ENCODE data around the gene AHSP.
"Not testable (repeated sequence)": the region's sequence is repeated elsewhere in the genome, so short reads cannot be mapped to it uniquely, and the experiment has no call there.

AHSP gene

GRCh38 chr16:31502981-31503380 is 24.7 kb upstream of the AHSP start:
- Histone ChIP-seq H3K4me1 (ENCODE audit: control insufficient read depth in 1 of 2, insufficient read depth in 1 of 2, low read depth in 1 of 2, low read length in 1 of 2) (peaks cover 10 to 11% of the 10 kb centered on the region in 2 experiments), H3K36me3 (peaks cover 26% of the 10 kb centered on the region), H3K27ac (no peak overlapping the region), H3K27me3 (no peaks in the 10 kb centered on the region), H3K4me3 (ENCODE audit: low read depth in 1 of 2, low read length in 1 of 2) (no peak overlapping the region), H3K9me3 (no peaks in the 10 kb centered on the region)
- TF ChIP-seq CTCF (IDR thresholded peaks at IDR 0.05) = no peak

DNA sequence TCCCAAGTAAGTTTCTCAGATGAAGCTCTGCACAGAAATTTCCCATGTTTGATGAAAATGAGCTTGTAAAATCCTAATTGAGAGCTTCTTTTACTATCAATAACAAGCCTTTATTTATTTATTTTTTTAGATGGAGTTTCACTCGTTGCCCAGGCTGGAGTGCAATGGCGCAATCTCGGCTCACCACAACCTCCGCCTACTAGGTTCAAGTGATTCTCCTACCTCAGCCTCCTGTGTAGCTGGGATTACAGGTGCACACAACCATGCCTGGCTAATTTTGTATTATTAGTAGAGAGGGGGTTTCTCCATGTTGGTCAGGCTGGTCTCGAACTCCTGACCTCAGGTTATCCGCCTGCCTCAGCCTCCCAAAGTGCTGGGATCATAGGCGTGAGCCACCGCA is 24.1 kb upstream of the AHSP start:
- not testable (repeated sequence) for H3K27me3 ChIP-seq; H3K4me3 ChIP-seq (ENCODE audit: low read depth in 1 of 2, low read length in 1 of 2); H3K27ac ChIP-seq; H3K9me3 ChIP-seq
- Histone ChIP-seq H3K4me1 (ENCODE audit: control insufficient read depth in 1 of 2, insufficient read depth in 1 of 2, low read depth in 1 of 2, low read length in 1 of 2) (peaks cover 10 to 13% of the 10 kb centered on the region in 2 experiments), H3K36me3 (peaks cover 20% of the 10 kb centered on the region)

- no peak for TF ChIP-seq CTCF (IDR thresholded peaks at IDR 0.05)
- peaks cover 14% of the 10 kb centered on the region for H3K36me3 ChIP-seq
These were observed 23.5 kb upstream of the AHSP start for GRCh38 chr16:31504159-31504558.

GRCh38 chr16:31505483-31505882 is 22.2 kb upstream of the AHSP start:
- Histone ChIP-seq H3K9me3 (no peaks in the 10 kb centered on the region), H3K36me3 (peaks cover 2% of the 10 kb centered on the region), H3K4me3 (ENCODE audit: low read depth in 1 of 2, low read length in 1 of 2) (no peak overlapping the region), H3K27me3 (no peaks in the 10 kb centered on the region), H3K27ac (no peak overlapping the region), H3K4me1 (ENCODE audit: control insufficient read depth in 1 of 2, insufficient read depth in 1 of 2, low read depth in 1 of 2, low read length in 1 of 2) (peaks cover 15 to 20% of the 10 kb centered on the region in 2 experiments)
- no peak for TF ChIP-seq CTCF (IDR thresholded peaks at IDR 0.05)

More at GRCh38 chr16:31504159-31504558, 23.5 kb upstream of the AHSP start:
- Histone ChIP-seq H3K4me3 (ENCODE audit: low read depth in 1 of 2, low read length in 1 of 2) (no peak overlapping the region), H3K27me3 (no peaks in the 10 kb centered on the region), H3K27ac (no peak overlapping the region), H3K9me3 (no peaks in the 10 kb centered on the region), H3K4me1 (ENCODE audit: control insufficient read depth in 1 of 2, insufficient read depth in 1 of 2, low read depth in 1 of 2, low read length in 1 of 2) (peaks cover 15 to 19% of the 10 kb centered on the region in 2 experiments)

DNA sequence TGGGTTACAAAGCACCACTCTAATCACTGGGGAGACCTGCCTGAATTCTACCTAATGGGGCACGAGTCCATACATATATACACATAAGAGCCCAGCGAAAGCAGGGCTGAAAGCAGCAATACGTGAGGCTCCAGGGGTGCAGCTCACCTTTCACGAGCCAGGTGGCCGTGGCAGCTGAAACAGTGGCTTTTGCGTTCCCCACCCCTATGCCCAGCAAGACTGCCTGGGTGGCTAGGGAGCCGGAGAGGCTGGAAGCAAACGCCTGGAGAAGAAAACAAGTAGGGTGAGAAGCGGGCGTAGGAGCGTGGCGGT is 20.1 kb upstream of the AHSP start:
- Histone ChIP-seq H3K36me3 (no peaks in the 10 kb centered on the region), H3K27ac (peak overlapping the region; percentile 75), H3K9me3 (no peaks in the 10 kb centered on the region), H3K4me3 (ENCODE audit: low read depth in 1 of 2, low read length in 1 of 2) (peak overlapping the region; percentile 80), H3K27me3 (no peaks in the 10 kb centered on the region), H3K4me1 (ENCODE audit: control insufficient read depth in 1 of 2, insufficient read depth in 1 of 2, low read depth in 1 of 2, low read length in 1 of 2) (peaks cover 15 to 20% of the 10 kb centered on the region in 2 experiments)
- TF ChIP-seq CTCF (IDR thresholded peaks at IDR 0.05) = no peak

DNA sequence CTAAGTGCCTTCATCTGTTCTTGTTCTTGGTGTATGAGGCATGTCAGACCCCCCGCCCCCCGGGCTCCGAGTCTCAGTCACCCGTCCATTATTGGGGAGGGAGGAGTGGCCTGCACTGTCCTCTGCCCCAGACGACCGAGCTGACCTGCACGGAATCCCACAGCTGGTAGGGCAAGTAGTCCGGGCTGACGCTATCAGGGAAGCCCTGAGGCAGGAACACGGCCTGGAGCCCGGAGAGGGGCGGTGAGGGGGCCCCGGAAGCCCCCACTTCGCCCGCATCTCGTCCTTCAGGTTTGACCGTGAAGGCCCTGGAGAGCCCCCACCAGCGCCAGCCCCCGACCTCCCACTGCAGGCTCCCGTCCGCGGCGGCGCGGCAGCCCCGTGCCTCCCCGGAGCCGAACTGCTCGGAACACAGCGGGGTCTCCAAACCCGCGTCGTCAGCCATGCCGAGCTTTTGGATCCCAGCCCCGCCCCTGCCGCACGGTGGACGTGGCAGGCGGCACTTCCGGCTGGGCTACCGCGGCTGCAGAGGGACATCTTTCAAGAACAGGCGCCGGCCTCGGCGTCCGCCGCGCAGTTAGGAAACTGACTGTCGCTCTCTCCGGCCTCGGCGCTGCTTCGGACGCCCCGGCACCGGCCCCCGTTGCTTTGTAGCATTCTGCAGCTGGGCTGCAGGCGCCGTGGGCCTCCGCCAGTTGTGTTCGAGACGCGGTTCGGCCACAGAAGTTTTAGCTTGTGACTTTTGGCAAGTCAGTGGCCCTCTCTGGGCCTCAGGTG is 19.6 kb upstream of the AHSP start, which contains the start of gene RUSF1:
Gene RUSF1, minus strand, starts transcription at position 463 of the 777 bp plus-strand sequence. Its CDS starts 18 bp downstream, at position 445.
- Histone ChIP-seq H3K27me3 (no peaks in the 10 kb centered on the region), H3K9me3 (no peaks in the 10 kb centered on the region), H3K4me1 (ENCODE audit: control insufficient read depth in 1 of 2, insufficient read depth in 1 of 2, low read depth in 1 of 2, low read length in 1 of 2) (peaks cover 15 to 20% of the 10 kb centered on the region in 2 experiments), H3K36me3 (no peaks in the 10 kb centered on the region), H3K27ac (peak within 1 kb of the TSS; percentile 75), H3K4me3 (ENCODE audit: low read depth in 1 of 2, low read length in 1 of 2) (peak within 1 kb of the TSS; percentile 80)
- no peak for TF ChIP-seq CTCF (IDR thresholded peaks at IDR 0.05)

Data from neutrophil (primary cell).